Thyroid gland (tissue), 4 donors: Measurements from ENCODE around the gene SREBF1.

ENCODE experiments used
- CTCF ChIP-seq, 6 experiments: fragments of 200-600 bp in 3 of 6; fragments of 450-650 bp in 3 of 6; sonication (generic) in 3 of 6; IDR thresholded peaks; one replicate each; pipeline ENCODE4 v1.5.1; 2016 to 2019; ENCODE audit warnings: antibody characterized with exemption in 6 of 6, mild to moderate bottlenecking in 2 of 6, inconsistent platforms in 1 of 6, moderate library complexity in 1 of 6
- POLR2A ChIP-seq, 2 donors: fragments of 450-650 bp; IDR thresholded peaks; one replicate each; pipeline ENCODE4 v1.6.1; 2017; ENCODE audit warnings: antibody characterized with exemption in 2 of 2, mild to moderate bottlenecking in 2 of 2, moderate library complexity in 1 of 2

GRCh38 chr17:17768424-17769088 lies 68.2 kb downstream of the SREBF1 start:
- no peak for TF ChIP-seq POLR2A (IDR thresholded peaks at IDR 0.05)
- TF ChIP-seq CTCF (IDR thresholded peaks at IDR 0.05) = no peak
